GM06990 (cell line): ENCODE data around the gene PLEKHD1.

Experiments used
- DNase-seq: peaks from one replicate; pipeline ENCODE4 v3.0.0-alpha.2; 2011; ENCODE audit not compliant: insufficient read length; ENCODE audit errors: extremely low read depth
- H3K27me3 ChIP-seq: replicated peaks from 2 replicates; pipeline ENCODE4 v1.6.0; 2011; ENCODE audit warnings: low read length; ENCODE audit not compliant: control insufficient read depth, insufficient read depth
- H3K36me3 ChIP-seq: 2 replicates; pipeline ENCODE4 v1.5.1; 2011; ENCODE audit warnings: low read length; ENCODE audit not compliant: control insufficient read depth, insufficient read depth
- H3K4me3 ChIP-seq: replicated peaks from 2 replicates; pipeline ENCODE4 v1.5.1; 2011; ENCODE audit warnings: low read depth, mild to moderate bottlenecking, control low read depth, low read length
- TF ChIP-seq, protein P1 (sequence below): IDR thresholded peaks from 2 replicates; pipeline ENCODE4 v1.5.1; 2011; ENCODE audit warnings: low read length, control low read depth, mild to moderate bottlenecking, inconsistent platforms; ENCODE audit not compliant: insufficient read depth, poor library complexity, severe bottlenecking

The PLEKHD1 gene

DNA sequence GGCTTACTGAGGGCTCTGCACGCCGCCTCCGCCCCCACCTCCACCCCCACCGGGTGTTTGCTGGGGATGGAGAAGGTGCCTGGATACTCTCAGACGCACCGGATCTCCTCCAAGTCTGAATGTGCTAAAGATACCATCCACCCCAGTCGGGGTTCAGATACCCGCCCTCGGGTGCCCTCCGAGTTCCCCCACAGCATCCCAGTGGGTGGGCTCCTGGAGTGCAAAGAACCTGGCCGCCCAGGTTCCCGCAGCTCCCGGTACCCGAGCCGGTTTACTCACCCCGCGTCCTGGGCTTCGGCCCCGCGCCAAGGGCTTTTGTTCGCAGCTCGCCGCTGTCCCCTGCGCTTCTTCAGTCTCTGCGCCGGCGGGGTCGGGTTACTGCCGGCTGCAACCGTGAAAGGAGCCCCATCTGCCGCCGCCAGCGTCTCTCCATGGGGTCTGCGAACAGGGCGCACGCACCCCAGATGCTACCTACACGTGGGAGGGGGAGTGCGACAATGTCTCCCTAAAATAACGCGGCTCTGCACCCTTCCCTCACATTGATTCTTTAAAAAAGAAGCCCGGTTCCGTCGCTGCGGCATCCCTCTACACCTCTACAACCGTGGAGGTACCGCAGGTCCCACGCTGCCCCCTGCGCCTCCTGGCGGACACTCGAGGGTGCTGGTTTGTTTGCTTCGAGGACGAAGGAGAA, 89.9 kb downstream of the PLEKHD1 start, which contains the start of gene CCDC177:
CCDC177 (minus strand) TSS at position 609 of the 691 bp plus-strand sequence. CDS start 1,249 bp downstream, outside the sequence.
- peak; percentile 67 for DNase-seq
- peak within 1 kb of the TSS; percentile 26 for H3K4me3 ChIP-seq
- TF ChIP-seq, protein P1, sequence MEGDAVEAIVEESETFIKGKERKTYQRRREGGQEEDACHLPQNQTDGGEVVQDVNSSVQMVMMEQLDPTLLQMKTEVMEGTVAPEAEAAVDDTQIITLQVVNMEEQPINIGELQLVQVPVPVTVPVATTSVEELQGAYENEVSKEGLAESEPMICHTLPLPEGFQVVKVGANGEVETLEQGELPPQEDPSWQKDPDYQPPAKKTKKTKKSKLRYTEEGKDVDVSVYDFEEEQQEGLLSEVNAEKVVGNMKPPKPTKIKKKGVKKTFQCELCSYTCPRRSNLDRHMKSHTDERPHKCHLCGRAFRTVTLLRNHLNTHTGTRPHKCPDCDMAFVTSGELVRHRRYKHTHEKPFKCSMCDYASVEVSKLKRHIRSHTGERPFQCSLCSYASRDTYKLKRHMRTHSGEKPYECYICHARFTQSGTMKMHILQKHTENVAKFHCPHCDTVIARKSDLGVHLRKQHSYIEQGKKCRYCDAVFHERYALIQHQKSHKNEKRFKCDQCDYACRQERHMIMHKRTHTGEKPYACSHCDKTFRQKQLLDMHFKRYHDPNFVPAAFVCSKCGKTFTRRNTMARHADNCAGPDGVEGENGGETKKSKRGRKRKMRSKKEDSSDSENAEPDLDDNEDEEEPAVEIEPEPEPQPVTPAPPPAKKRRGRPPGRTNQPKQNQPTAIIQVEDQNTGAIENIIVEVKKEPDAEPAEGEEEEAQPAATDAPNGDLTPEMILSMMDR, result peak; percentile 93
- H3K27me3 ChIP-seq, result peaks cover 2% of the 10 kb centered on the region
- no peaks in the 10 kb centered on the region for H3K36me3 ChIP-seq

DNA sequence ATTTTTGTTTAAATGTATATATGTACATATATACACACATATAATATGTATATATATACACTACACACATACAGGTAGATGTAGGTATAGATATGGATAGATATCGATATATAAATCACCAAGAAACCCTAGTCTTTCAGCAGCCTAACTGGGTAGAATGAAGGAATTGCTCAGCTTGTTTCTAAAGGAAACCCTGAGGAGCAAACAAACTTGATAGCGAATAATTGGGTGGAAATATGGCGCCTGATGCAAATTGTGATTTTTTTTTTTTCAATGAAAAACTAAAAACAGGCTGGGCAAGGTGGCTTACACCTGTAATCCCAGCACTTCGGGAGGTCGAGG, 90.4 kb downstream of the PLEKHD1 start:
- DNase-seq, result no peak
- peaks cover 2% of the 10 kb centered on the region for H3K27me3 ChIP-seq
- no peak overlapping the region for H3K4me3 ChIP-seq
- TF ChIP-seq, protein P1, result no peak
- no peaks in the 10 kb centered on the region for H3K36me3 ChIP-seq

DNA sequence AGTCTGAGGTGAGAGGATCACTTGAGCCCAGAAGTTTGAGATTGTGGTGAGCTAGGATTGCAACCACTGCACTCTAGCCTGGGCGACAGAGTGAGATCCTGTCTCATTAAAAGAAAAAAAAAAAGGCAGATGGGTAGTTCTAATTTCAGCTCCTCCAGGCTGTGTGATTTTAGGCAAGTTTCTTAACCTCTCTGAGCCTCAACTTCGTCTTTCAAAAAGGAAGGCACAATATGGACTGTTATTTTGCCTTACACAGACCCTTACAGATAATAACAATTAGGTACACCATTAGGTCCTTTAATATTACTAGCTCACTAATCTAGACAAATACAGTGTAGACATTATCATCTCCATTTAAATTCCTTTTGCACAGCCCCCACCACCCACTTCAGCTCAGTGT, 94.9 kb downstream of the PLEKHD1 start:
- Histone ChIP-seq H3K4me3 (no peak overlapping the region), H3K36me3 (no peaks in the 10 kb centered on the region), H3K27me3 (no peaks in the 10 kb centered on the region; the same call in 1 of the 2 replicates)
- DNase-seq, result no peak
- TF ChIP-seq, protein P1, result no peak

DNA sequence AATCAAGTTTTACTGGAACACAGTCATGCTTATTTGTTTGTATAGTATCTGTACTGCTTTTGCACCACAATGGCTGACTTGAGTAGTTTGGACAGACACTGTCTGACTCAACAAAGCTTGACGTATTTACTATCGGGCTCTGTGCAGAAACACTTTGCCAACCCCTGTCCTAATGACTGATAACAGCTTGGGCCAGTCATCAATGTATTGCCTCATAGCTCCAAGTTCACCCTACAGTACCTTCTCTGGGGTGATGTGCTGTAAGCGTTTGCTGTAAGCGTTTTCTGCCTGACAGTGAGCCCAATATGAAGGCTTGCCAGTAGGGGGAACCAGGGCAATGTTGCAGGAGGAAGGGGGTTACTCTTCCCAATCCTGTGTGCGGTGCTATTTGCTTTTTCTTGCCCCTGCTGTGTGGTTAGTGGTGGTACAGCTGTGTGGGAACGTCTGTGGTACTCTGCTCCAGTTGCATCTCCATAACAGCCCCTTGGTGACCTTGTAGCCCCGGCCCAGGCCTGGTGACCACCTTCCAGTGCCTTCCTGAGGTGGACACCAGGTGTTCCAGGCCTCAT, 95.6 kb downstream of the PLEKHD1 start:
- TF ChIP-seq, protein P1, result peak; percentile 69
- no peak overlapping the region for H3K4me3 ChIP-seq
- H3K36me3 ChIP-seq, result no peaks in the 10 kb centered on the region
- no peak for DNase-seq
- H3K27me3 ChIP-seq, result no peaks in the 10 kb centered on the region; the same call in 1 of the 2 replicates
